Measurements from ENCODE around the gene PRR18.

GRCh38 chr6:166342349-166343149, 34.4 kb upstream of the PRR18 start, which contains the start of gene SFT2D1:
- TF ChIP-seq POLR2AphosphoS5 (IDR thresholded peaks at IDR 0.05; ENCODE audit: low read depth, low read length) (peak; percentile 65; the same call in 1 of the 2 replicates), POLR2A (IDR thresholded peaks at IDR 0.05; ENCODE audit: control extremely low read depth in 1 of 2, low read depth in 2 of 2, low read length in 2 of 2) (peak; percentile 37 to 77; a peak in 2 of 3 replicates), TEAD4 (IDR thresholded peaks at IDR 0.05; ENCODE audit: low read depth, low read length) (no peak), CBX5 (IDR thresholded peaks at IDR 0.05; ENCODE audit: low read depth, low read length) (no peak), EP300 (IDR thresholded peaks at IDR 0.05; ENCODE audit: borderline replicate concordance in 1 of 2, low read depth in 2 of 2, low read length in 2 of 2) (no peak), JUND (IDR thresholded peaks at IDR 0.05; ENCODE audit: low read length) (no peak), ZNF274 (IDR thresholded peaks at IDR 0.05; ENCODE audit: borderline replicate concordance, extremely low read depth, low read length) (no peak), KDM1A (IDR thresholded peaks at IDR 0.05; ENCODE audit: borderline replicate concordance, low read length) (peak; percentile 86; the same call in 1 of the 2 replicates), RBBP5 (IDR thresholded peaks at IDR 0.05; ENCODE audit: borderline replicate concordance, low read depth, low read length) (peak; percentile 99), CEBPB (IDR thresholded peaks at IDR 0.05; ENCODE audit: low read depth, low read length) (no peak), CHD2 (IDR thresholded peaks at IDR 0.05; ENCODE audit: low read length) (no peak), TAF1 (IDR thresholded peaks at IDR 0.05; ENCODE audit: low read depth, low read length) (peak; percentile 59; the same call in 1 of the 2 replicates)
- TF ChIP-seq, protein P1, sequence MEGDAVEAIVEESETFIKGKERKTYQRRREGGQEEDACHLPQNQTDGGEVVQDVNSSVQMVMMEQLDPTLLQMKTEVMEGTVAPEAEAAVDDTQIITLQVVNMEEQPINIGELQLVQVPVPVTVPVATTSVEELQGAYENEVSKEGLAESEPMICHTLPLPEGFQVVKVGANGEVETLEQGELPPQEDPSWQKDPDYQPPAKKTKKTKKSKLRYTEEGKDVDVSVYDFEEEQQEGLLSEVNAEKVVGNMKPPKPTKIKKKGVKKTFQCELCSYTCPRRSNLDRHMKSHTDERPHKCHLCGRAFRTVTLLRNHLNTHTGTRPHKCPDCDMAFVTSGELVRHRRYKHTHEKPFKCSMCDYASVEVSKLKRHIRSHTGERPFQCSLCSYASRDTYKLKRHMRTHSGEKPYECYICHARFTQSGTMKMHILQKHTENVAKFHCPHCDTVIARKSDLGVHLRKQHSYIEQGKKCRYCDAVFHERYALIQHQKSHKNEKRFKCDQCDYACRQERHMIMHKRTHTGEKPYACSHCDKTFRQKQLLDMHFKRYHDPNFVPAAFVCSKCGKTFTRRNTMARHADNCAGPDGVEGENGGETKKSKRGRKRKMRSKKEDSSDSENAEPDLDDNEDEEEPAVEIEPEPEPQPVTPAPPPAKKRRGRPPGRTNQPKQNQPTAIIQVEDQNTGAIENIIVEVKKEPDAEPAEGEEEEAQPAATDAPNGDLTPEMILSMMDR (IDR thresholded peaks at IDR 0.05; ENCODE audit: control extremely low read depth in 1 of 3, insufficient read depth in 1 of 3, low read depth in 1 of 3, low read length in 3 of 3) = peak in 1 of 3 experiments; percentile 7; a peak in 1 of 4 replicates

All from H1 (cell line).